GM15510 (cell line): ENCODE data around the gene PARP8.

Experiments
- POLR2A ChIP-seq: IDR thresholded peaks from 3 replicates; pipeline ENCODE4 v1.6.1; 2011; ENCODE audit warnings: borderline replicate concordance; ENCODE audit not compliant: insufficient read length; ENCODE audit errors: extremely low read depth

The PARP8 gene

DNA sequence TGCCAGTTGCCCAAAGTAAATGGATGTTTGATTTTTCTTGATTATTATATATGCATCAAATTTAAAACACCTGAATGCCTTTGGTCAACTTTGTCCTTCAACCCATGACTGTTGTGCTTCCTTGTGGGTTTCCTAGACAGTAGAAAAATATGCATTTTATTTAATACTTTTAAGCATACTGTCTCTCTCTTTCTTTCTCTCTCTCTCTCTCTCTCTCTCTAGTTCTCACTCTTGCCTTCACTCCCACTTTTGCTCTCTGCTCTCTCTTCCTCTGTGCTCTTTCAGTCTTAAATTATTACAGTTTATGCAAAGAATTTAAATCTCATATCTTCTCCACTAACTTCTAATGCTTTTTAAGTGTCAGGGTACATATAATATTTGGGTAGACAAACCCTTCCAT is 173.0 kb downstream of the PARP8 start:
- no peak for TF ChIP-seq POLR2A

DNA sequence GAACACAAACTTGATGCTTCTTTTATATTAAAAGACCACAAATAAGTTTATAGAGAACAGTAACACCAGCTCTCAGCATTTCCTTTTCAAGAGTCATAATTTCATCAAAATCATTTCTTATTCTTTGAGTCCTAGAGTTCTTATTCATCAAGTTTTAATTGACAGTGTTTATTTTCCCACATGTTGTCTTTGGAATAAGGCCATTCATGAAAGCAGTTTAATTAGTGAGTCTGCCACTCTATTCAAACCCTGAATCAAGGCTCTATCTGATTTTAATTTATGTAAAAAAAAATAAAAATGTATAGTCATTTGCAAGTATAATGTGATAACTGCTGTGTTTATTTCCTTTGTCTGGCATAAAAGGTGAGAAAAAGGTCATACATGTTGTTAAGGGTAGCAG is 176.7 kb downstream of the PARP8 start:
- TF ChIP-seq POLR2A: no peak

DNA sequence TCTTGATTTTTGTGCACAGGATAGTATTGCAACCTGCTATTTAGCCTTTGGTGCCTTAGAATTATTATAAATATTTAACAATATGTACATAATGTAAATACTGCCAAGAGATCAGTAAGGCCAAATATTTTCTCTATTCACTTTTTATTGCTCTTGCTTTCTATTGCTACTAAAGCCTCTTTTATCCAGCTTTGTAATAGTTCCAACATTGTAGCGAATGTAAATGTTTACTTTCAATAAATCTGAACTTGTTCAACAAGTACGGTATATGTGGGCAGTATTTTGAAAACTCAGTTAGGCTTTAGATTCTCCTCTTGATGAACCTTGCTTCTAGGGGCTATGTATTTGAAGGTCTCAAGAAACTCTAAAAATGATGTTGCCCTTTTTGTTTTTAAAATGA is 179.8 kb downstream of the PARP8 start:
- no peak for TF ChIP-seq POLR2A

DNA sequence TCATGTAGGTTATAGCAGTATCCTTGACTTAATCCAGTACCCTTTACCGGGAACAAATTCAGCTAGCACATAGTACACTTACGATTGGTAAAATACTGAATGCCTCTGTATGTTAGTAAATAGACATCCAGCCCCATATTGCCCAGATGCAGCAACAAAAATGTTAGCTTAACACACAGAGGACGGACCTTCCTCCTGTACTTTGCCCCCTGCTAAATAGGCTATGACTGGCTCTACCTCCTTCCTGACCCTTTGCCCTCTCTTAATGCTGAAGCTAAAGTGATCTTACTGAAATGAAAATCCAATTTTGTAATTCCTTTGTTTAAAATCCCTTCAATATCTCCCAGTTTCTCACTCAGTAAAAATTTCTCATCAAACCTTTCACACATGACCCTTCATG is 183.1 kb downstream of the PARP8 start:
- no peak for TF ChIP-seq POLR2A

DNA sequence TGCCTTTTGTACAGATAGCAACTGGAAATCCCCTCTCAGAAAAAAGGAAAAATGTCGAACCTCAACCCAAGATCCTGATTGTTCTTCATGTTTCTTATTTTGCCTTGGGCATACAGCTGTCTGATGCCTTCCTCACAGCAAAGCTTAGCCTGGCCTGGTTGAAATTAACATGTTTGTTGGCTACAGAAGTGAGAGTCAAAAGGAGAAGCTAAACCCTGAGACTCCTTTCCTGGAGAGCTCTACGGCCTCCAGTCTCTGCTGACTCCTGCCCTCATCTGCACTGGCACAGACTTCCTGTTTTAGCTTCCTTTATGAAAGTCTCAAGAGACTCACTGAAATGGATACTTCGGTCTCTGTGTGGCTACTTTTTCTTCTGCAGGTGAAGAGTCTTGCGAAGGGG is 186.7 kb downstream of the PARP8 start:
- TF ChIP-seq POLR2A: no peak

DNA sequence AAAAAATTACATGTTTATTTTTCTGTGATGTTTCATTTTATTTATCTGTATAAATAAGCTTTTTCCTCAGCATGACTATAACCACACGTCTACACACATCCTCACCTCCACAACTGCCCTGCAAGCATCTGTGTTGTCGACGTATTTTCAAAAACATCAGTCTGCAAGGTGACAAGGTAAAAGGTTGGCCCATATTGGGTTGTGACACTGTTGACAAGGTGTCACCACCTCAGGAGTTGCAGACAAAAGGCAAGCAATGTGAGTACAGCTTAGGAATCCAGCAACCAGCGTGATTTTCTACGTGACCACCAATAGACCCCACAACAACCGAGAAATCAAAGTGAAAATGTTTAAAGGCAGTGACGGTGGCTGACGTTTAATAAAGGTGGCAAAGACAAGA is 187.6 kb downstream of the PARP8 start:
- no peak for TF ChIP-seq POLR2A

DNA sequence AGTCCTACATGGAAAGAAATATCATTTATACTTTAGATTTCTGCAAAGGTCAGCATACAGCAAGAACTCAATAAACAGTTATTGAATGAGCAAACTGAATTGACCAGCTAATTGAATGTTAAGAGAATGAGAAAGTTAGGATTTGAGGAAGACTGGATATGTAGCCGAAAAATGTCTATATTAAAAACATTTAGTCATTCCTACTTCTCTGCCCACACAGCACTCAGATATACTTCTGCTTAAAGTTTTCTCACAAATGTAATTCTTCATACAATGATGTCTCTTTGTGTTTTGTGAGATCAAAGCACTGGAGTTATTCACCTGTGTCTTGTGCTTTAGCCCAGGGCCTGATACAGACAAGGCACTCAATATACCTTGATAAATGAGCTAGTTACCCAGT is 188.6 kb downstream of the PARP8 start:
- TF ChIP-seq POLR2A: no peak

DNA sequence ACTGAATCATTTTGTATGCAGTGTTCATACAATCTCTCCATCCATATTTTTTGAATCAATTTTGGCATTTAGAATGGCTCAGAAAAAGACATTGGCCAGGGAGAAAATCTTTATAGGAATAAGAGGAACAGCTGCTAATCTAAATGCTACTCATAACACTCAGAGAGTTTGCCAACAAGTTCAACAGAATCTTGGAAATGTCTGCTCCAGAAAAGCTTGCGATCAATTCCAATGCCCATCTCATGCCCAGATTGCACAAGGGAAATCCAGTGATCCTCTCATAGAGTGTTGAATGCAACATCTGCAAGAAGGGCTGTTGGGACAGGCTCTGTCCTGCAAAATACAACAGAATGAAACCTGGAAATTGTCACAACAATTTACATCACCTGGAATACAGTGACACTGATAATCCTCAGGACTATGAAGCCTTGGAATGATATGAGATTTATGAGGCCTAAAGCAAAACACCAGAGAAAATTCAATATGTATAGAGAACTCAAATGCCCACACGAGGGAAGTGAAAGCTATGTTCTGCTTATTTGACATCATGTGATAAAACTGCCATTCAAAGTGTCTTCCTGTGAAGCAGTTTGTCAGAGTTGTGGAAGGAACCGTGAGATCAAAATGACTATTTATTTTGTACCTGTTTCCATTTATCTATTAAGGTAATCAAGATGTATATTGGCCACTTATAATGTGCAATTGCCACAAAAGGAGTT is 190.1 kb downstream of the PARP8 start:
- TF ChIP-seq POLR2A: no peak

DNA sequence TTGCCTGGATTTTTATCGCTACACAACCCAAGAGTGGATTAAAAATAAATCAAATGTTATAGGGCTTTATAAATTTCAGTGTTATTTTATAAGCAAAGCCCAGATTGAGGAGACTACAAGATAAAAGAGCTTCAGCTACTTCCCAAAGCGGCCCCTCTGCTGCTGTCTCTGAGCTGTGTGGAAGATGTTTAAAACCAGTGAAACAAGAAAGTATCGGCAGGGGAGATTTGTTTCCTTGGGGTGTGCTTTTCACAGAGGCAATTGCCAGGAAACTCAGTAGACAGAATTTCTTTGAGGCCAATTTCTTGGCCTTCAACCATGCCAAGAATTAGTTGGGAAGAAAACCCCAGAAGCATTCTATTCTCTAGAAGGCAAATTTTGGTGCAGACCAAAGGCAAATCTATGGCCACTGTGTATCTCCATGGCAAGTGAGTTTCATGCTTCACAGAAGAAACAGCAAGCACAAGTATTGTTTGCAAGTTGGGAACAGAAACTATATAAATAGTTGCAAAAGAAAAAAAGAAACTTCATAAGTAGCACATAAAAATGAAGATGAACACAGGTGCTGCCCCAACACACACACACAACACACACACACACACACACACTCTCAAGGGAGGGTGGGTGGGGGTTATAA is 197.2 kb downstream of the PARP8 start:
- TF ChIP-seq POLR2A: no peak

DNA sequence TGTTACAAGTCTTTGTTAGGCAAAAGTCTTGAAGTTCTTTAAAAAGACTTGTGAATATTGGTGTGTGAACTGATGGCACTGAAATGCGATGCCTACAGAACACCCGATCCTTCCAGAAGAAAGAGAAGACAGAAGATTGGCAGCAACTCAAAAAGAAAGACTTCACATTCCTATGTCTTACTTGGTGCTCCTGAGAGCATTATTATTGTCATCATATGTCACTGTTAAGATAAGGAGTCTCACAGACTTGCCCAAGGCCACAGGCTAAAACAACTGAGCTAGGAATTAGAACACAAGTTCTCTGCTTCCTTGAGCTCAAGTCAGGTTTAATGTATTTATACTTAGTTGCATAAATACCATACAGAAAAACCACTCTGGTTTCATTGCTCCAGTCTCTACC is 198.0 kb downstream of the PARP8 start:
- TF ChIP-seq POLR2A: no peak

DNA sequence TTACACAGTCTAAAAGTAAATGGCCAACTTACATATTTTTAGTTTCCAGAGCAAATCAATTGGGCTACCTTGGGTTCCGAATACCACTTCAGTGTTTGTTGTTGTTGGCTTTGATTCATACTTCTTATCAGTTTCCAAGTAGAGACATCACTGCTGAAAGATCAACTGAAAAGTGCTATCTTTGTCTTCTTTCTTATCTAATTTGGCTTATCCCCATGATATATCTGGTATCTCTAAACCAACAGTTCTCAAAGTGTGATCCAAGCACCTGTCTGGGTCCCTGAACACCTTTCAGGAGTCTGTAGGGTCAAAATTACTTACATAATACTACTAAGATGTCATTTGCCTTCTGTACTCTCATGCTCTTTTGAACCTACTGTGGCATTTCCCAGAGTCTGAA is 200.0 kb downstream of the PARP8 start:
- TF ChIP-seq POLR2A: no peak

DNA sequence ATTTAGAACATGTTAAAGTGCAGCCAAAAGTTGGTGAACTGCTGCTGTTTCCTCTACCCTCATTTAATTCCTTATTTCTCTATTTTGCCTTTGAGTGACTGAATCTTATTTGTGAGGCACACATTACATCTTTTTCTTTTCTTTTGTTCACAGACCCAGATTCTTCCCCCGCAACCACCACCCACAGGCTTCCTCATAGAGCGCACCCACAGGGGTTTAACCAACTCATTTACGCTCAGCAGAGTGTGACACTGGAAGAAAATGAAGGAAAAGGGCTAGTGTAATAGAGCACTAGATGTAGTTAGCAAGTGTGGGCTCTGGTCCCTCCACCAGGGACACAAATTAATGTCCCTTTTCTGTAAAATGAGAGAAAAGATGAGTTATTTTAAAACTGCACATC is 200.7 kb downstream of the PARP8 start:
- TF ChIP-seq POLR2A: no peak

DNA sequence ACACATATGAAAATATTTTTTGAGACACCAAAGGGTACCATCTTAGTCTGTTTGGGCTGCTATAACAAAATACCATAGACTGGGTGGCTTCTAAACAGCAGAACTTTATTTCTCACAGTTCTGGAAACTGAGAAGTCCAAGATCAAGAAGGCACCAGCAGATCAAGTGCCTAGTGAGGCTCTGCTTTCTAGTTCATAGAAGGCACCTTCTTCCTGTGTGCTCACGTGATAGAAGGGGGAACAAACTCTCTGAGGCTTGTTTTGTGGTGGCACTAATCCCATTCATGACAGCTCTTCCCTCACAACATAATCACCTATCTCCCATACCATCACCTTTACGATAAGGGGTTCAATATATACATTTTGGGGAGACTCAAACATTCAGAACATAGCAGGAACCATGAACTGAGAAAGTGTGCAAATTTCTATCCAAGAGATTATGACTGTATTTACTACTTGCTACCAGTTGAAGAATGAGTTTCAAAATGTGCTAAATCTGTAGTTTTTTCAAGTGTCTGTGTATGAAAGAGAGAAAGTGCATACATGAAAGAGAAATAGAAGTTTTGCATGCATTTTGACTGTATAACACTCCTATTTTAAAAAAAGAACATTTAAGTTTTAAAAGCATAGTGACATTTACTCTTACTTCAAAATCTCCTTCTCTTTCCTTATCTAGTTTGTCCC is 207.3 kb downstream of the PARP8 start:
- no peak for TF ChIP-seq POLR2A

DNA sequence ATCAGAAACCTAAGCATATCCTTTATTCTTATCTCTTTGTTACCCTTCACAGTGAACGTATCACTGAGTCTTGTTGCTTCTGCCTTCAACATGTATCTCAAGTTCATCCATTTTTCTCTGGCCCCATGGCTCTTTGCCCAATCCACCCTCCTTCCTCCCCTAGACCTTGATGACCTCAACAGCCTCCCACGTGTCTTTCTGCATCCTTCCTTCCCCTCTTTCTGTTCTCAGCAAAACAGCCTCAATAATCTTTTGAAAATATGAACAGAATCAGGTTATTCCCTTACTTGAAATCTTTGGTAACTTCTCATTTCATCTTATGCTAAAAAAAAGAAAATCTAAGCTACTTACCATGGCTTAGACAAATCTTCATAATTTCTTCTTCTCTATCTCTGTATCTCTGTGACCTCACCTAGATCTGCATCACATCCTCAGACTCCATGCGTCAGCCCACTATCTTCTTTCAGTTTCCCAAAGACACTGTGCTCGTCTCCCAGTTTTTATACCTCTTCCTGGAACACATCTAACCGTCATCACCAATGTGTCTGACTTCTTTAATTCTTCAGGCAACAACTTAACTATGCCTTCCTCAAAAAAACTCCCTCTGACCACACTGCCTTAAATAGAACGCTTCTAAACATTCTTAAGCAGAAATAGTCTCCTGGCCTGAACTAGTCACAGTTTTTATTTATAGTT is 208.0 kb downstream of the PARP8 start:
- no peak for TF ChIP-seq POLR2A

DNA sequence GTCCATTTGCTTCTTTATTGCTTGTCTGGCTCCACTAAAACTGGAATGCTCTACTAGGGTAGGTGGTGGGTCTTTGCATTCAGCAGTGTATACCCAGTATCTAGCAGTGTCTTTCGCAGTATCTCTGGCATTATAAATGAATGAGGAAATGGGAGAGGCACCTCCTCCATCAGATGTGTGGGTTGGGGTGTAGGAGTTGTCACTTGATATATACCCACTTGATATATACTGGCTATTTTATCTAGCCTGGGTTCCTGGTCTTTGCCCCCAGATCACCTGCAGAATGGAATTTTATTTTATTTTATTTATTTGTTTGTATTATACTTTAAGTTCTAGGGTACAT is 208.5 kb downstream of the PARP8 start:
- TF ChIP-seq POLR2A: no peak
